Measurements from ENCODE around the gene USP20. TPM values are rescaled to one million over a fixed set of nuclear protein-coding genes. Genes with fewer than 3 reads are reported as not detected.

Gene USP20
- total and polyA plus RNA-seq, 10 of the 15 experiments (the other 5 are each of a cell fraction or from before 2014, with no cell fraction given) = 0.66 to 23.3 (median 11.0) TPM

GRCh38 chr9:129814432-129815223, 20.6 kb upstream of the USP20 start:
- FAIRE-seq (no peak), DNase-seq (ENCODE audit: low read depth, low spot score) (no peak), ATAC-seq (no peak)
- no peak overlapping the region for H3K4me3 ChIP-seq
- no peaks in the 10 kb centered on the region for H3K9me3 ChIP-seq (replicated peaks; ENCODE audit: control insufficient read depth, insufficient read depth, low read length)
- no TSS peak for BruUV-seq (replicated peaks)
- no peak overlapping the region for H3K27ac ChIP-seq (ENCODE audit: control insufficient read depth, insufficient read depth)
- peaks cover 7 to 17% of the 10 kb centered on the region in 2 experiments for H3K36me3 ChIP-seq (ENCODE audit: control insufficient read depth in 2 of 2, insufficient read depth in 2 of 2, low read length in 1 of 2)
- 98% methylated on average over 16 of the region's 17 CpGs for WGBS (ENCODE audit: insufficient coverage, insufficient replicate concordance, low lambda C conversion rate, missing lambda C conversion rate)
- H3K4me2 ChIP-seq (ENCODE audit: control insufficient read depth, insufficient read depth) = no peak overlapping the region
- intact Hi-C loops (cut with micrococcal nuclease; ENCODE audit: unreplicated experiment) (no loop called here), in situ Hi-C loops (cut with MboI) (no loop called here)
- ChIA-PET POLR2A (no interaction called here), SMC1A (ENCODE audit: uncharacterized antibody, unreplicated experiment) (no interaction called here), RAD21 (ENCODE audit: unreplicated experiment) (no interaction called here), CTCF (no interaction called here)
- peaks cover 3% of the 10 kb centered on the region for H3K4me1 ChIP-seq (ENCODE audit: control insufficient read depth, insufficient read depth, low read length)
- no peak overlapping the region for H3K9ac ChIP-seq (ENCODE audit: control insufficient read depth, insufficient read depth, low read length)
- no peaks in the 10 kb centered on the region for H3K79me2 ChIP-seq (ENCODE audit: control insufficient read depth, insufficient read depth, low read length)
- no peaks in the 10 kb centered on the region for H4K20me1 ChIP-seq (ENCODE audit: control insufficient read depth, insufficient read depth)
- no peaks in the 10 kb centered on the region for H3K27me3 ChIP-seq (replicated peaks in 1 of 2; ENCODE audit: control insufficient read depth in 2 of 2, insufficient read depth in 2 of 2, low read length in 1 of 2)
- H2AFZ ChIP-seq (ENCODE audit: control insufficient read depth, low read depth, low read length) = no peak overlapping the region
- TF ChIP-seq CHD1 (IDR thresholded peaks at IDR 0.05; ENCODE audit: low read depth, low read length) = no peak
- no peak for TF ChIP-seq TARDBP (IDR thresholded peaks at IDR 0.05; ENCODE audit: borderline replicate concordance)
- no peak for TF ChIP-seq PAX8 (IDR thresholded peaks at IDR 0.05)
- TF ChIP-seq ZNF622 (IDR thresholded peaks at IDR 0.05) = no peak
- no peak for TF ChIP-seq PRDM15 (CRISPR knock-in tag; IDR thresholded peaks at IDR 0.05)
- TF ChIP-seq ZBTB11 (CRISPR knock-in tag; IDR thresholded peaks at IDR 0.05) = no peak
- TF ChIP-seq SP1 (IDR thresholded peaks at IDR 0.05; ENCODE audit: low read depth, low read length) = no peak
- TF ChIP-seq NRF1 (conservative IDR thresholded peaks at IDR 0.05; ENCODE audit: low read depth, low read length) = no peak
- no peak for TF ChIP-seq CHD4 (IDR thresholded peaks at IDR 0.05)
- no peak for TF ChIP-seq ATF2 (IDR thresholded peaks at IDR 0.05; ENCODE audit: low read length)
- TF ChIP-seq RUNX3 (IDR thresholded peaks at IDR 0.05; ENCODE audit: low read length) = no peak
- TF ChIP-seq NR2C1 (IDR thresholded peaks at IDR 0.05) = no peak
- no peak for TF ChIP-seq RAD21 (IDR thresholded peaks at IDR 0.05; ENCODE audit: insufficient read depth, low read depth, low read length)
- no peak for TF ChIP-seq MYB (IDR thresholded peaks at IDR 0.05; ENCODE audit: borderline replicate concordance, low read depth, low read length)
- TF ChIP-seq LARP7 (IDR thresholded peaks at IDR 0.05) = no peak
- TF ChIP-seq NFYA (IDR thresholded peaks at IDR 0.05; ENCODE audit: borderline replicate concordance, low read depth, low read length) = no peak
- TF ChIP-seq BMI1 (IDR thresholded peaks at IDR 0.05; ENCODE audit: borderline replicate concordance) = no peak
